LHCN-M2 (cell line): Measurements from ENCODE around the gene CPEB4. TPM values are rescaled to one million over a fixed set of nuclear protein-coding genes. Genes with fewer than 3 reads are reported as not detected.
A peak's percentile ranks its signal among the peaks of the same experiment; 100 is the strongest.

ENCODE experiments used
- DNase-seq: peaks from one replicate; pipeline ENCODE4 v3.0.0-alpha.2; 2012; ENCODE audit warnings: low read depth
- polyA plus RNA-seq: library from polyadenylated mRNA; unstranded; fragments of >200 nt; gene quantifications from one replicate; pipeline ENCODE4 v1.2.1, GENCODE V29; 2012; ENCODE audit warnings: missing spikeins
- total RNA-seq: library from RNA; depleted of rRNA; stranded (reverse); fragments of >200 nt; gene quantifications from 2 replicates; pipeline ENCODE4 v1.2.3, GENCODE V29; 2014; rRNA removed

The CPEB4 gene
- total RNA-seq, result 14.0 and 16.2 TPM in 2 replicates
- polyA plus RNA-seq, result 3.4 TPM

GRCh38 chr5:173887610-173888472, at the start of gene CPEB4:
CPEB4 (plus strand) TSS chr5:173888349; CDS start chr5:173889734, 1,385 bp downstream.
- peak; percentile 99 for DNase-seq

- no peak for DNase-seq
These were observed 48.9 kb upstream of the CPEB4 start for GRCh38 chr5:173839117-173839713.

GRCh38 chr5:173840111-173840983, 47.8 kb upstream of the CPEB4 start:
- no peak for DNase-seq

GRCh38 chr5:173841710-173842109, 46.4 kb upstream of the CPEB4 start:
- DNase-seq, result no peak

GRCh38 chr5:173843794-173844193, 44.4 kb upstream of the CPEB4 start:
- DNase-seq, result no peak

GRCh38 chr5:173845321-173845720, 42.8 kb upstream of the CPEB4 start:
- DNase-seq, result no peak

GRCh38 chr5:173846929-173847501, 41.1 kb upstream of the CPEB4 start:
- no peak for DNase-seq

- DNase-seq, result peak; percentile 15
These were observed 39.1 kb upstream of the CPEB4 start for GRCh38 chr5:173848986-173849596.

- DNase-seq, result no peak
These were observed 38.2 kb upstream of the CPEB4 start for GRCh38 chr5:173849908-173850307.

GRCh38 chr5:173850659-173851058, 37.5 kb upstream of the CPEB4 start:
- no peak for DNase-seq

GRCh38 chr5:173851595-173852243, 36.4 kb upstream of the CPEB4 start:
- no peak for DNase-seq

GRCh38 chr5:173852790-173853359, 35.3 kb upstream of the CPEB4 start:
- no peak for DNase-seq

- no peak for DNase-seq
These were observed 34.6 kb upstream of the CPEB4 start for GRCh38 chr5:173853370-173854131.

- DNase-seq, result no peak
These were observed 32.8 kb upstream of the CPEB4 start for GRCh38 chr5:173855162-173855994.

GRCh38 chr5:173855995-173856656, 32.0 kb upstream of the CPEB4 start:
- DNase-seq, result no peak

GRCh38 chr5:173857234-173857633, 30.9 kb upstream of the CPEB4 start:
- DNase-seq, result no peak

GRCh38 chr5:173858021-173858669, 30.0 kb upstream of the CPEB4 start:
- no peak for DNase-seq
